Prostate gland (tissue), 2 donors: ENCODE measurements around the gene DLX1. TPM values are rescaled to one million over a fixed set of nuclear protein-coding genes. Genes with fewer than 3 reads are reported as not detected.

Experiments
- DNase-seq: peaks from one replicate; pipeline ENCODE4 v3.0.0-alpha.2; 2019; ENCODE audit warnings: low spot score
- H3K27ac ChIP-seq, 2 donors: fragments of 200-600 bp; sonication (generic); 2 replicates each; pipeline ENCODE4 v1.5.1; 2017 to 2019
- H3K27me3 ChIP-seq: fragments of 200-600 bp; sonication (generic); replicated peaks from 2 replicates; pipeline ENCODE4 v1.5.1; 2019; ENCODE audit not compliant: insufficient read depth
- H3K36me3 ChIP-seq, 2 donors: fragments of 200-600 bp; sonication (generic); 1 replicate in 1 of 2; 2 replicates in 1 of 2; pipeline versions ENCODE4 v1.5.1 to v1.8.1; 2017 to 2019
- H3K4me1 ChIP-seq: fragments of 200-600 bp; sonication (generic); replicated peaks from 2 replicates; pipeline ENCODE4 v1.5.1; 2019
- H3K4me3 ChIP-seq, 2 donors: fragments of 200-600 bp; sonication (generic); 2 replicates each; pipeline ENCODE4 v1.5.1; 2017 to 2019
- H3K9me3 ChIP-seq: fragments of 200-600 bp; sonication (generic); 2 replicates; pipeline ENCODE4 v1.5.1; 2017
- CTCF ChIP-seq, 4 experiments: fragments of 200-600 bp in 2 of 4; fragments of 450-650 bp in 2 of 4; sonication (generic) in 2 of 4; IDR thresholded peaks; 1 replicate in 3 of 4; 2 replicates in 1 of 4; pipeline ENCODE4 v1.5.1; 2016 to 2019; ENCODE audit warnings: antibody characterized with exemption in 4 of 4, mild to moderate bottlenecking in 2 of 4, moderate library complexity in 2 of 4
- POLR2A ChIP-seq: fragments of 450-650 bp; IDR thresholded peaks from one replicate; pipeline ENCODE4 v1.6.1; 2016; ENCODE audit warnings: antibody characterized with exemption, mild to moderate bottlenecking
- POLR2AphosphoS5 ChIP-seq: sonication (generic); formaldehyde crosslinking; IDR thresholded peaks from one replicate; pipeline ENCODE4 v1.6.1; 2017; ENCODE audit warnings: antibody characterized with exemption
- WGBS: methylation state at CpG from one replicate; pipeline ENCODE4 v1.1.5; 2018; 5-methylcytosine and 5-hydroxymethylcytosine counted together
- intact Hi-C: fragments of 100-400 bp; cut with DNase I; formaldehyde crosslinking; loops from one replicate; pipeline ENCODE4 v1.14.2; 2022
- total RNA-seq, 2 donors: library from RNA; depleted of rRNA; stranded (reverse); fragments of >200 nt; gene quantifications; one replicate each; pipeline ENCODE4 v1.1.0, GENCODE V29; 2016

The DLX1 gene
- total RNA-seq, 2 donors from 2014 or later, result 1.3 TPM; not detected in 1

GRCh38 chr2:172095905-172096625 is 10.8 kb downstream of the DLX1 start:
- no peak for DNase-seq
- no peak overlapping the region for H3K27ac ChIP-seq
- no peak overlapping the region for H3K4me3 ChIP-seq
- peaks cover 13% of the 10 kb centered on the region for H3K4me1 ChIP-seq
- no peaks in the 10 kb centered on the region for H3K9me3 ChIP-seq
- H3K36me3 ChIP-seq, result no peaks in the 10 kb centered on the region
- peaks cover 73% of the 10 kb centered on the region for H3K27me3 ChIP-seq
- 5% methylated on average over 40 of the region's 40 CpGs for WGBS
- intact Hi-C loops, result no loop called here
- no peak for TF ChIP-seq CTCF (IDR thresholded peaks at IDR 0.05)
- no peak for TF ChIP-seq POLR2A
- no peak for TF ChIP-seq POLR2AphosphoS5

- no peak for DNase-seq
Observed at GRCh38 chr2:172096626-172097547, 11.6 kb downstream of the DLX1 start.

GRCh38 chr2:172097557-172098131 is 12.3 kb downstream of the DLX1 start:
- H3K36me3 ChIP-seq, result no peaks in the 10 kb centered on the region
- intact Hi-C loops, result no loop called here
- peaks cover 17% of the 10 kb centered on the region for H3K4me1 ChIP-seq
- H3K9me3 ChIP-seq, result no peaks in the 10 kb centered on the region
- H3K4me3 ChIP-seq, result no peak overlapping the region
- no peak overlapping the region for H3K27ac ChIP-seq
- WGBS, result 25% methylated on average over 9 of the region's 9 CpGs
- TF ChIP-seq POLR2A (no peak), CTCF (IDR thresholded peaks at IDR 0.05) (no peak), POLR2AphosphoS5 (no peak)
- peaks cover 70% of the 10 kb centered on the region for H3K27me3 ChIP-seq
- DNase-seq, result no peak

More at GRCh38 chr2:172096626-172097547, 11.6 kb downstream of the DLX1 start:
- intact Hi-C loops, result no loop called here
- Histone ChIP-seq H3K9me3 (no peaks in the 10 kb centered on the region), H3K27ac (no peak overlapping the region), H3K4me1 (peaks cover 13% of the 10 kb centered on the region), H3K4me3 (no peak overlapping the region), H3K27me3 (peaks cover 72% of the 10 kb centered on the region), H3K36me3 (no peaks in the 10 kb centered on the region)
- TF ChIP-seq CTCF (IDR thresholded peaks at IDR 0.05), result no peak
- no peak for TF ChIP-seq POLR2A
- TF ChIP-seq POLR2AphosphoS5, result no peak
- 2% methylated on average over 55 of the region's 55 CpGs for WGBS

- Histone ChIP-seq H3K9me3 (no peaks in the 10 kb centered on the region), H3K36me3 (no peaks in the 10 kb centered on the region), H3K4me1 (peaks cover 20% of the 10 kb centered on the region), H3K4me3 (no peak overlapping the region), H3K27me3 (peaks cover 71% of the 10 kb centered on the region), H3K27ac (no peak overlapping the region)
- intact Hi-C loops, result no loop called here
- DNase-seq, result no peak
- WGBS, result 60% methylated on average over 1 of the region's 1 CpG
- no peak for TF ChIP-seq POLR2AphosphoS5
- TF ChIP-seq CTCF (IDR thresholded peaks at IDR 0.05), result no peak
Observed at GRCh38 chr2:172098287-172098649, 13.0 kb downstream of the DLX1 start.
